Measurements from ENCODE around the gene TAS1R1.

DNA sequence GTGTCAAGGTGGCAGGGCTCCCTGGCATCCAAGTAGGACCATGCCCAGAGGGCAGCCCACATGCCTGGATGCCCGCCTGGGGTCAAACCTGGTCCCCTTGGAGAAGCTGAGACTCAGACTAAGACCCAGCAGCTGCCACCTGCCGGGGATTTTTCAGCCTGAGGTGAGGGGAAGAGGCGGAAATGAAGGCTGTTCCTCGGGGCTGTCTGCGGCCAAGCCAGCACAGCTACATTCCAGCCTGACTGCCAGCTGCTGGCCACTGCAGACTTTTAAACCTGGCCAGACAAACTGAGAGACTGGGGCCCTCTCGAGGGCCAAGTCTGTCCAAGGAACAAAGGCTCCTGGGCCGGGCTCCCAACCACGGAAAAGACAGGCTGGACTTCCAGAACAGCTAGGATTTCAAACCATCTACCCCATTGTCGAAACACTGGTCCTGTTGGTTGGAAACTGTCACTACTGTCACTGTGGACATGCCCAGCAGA lies 41.7 kb upstream of the TAS1R1 start:
- TF ChIP-seq, protein P1, sequence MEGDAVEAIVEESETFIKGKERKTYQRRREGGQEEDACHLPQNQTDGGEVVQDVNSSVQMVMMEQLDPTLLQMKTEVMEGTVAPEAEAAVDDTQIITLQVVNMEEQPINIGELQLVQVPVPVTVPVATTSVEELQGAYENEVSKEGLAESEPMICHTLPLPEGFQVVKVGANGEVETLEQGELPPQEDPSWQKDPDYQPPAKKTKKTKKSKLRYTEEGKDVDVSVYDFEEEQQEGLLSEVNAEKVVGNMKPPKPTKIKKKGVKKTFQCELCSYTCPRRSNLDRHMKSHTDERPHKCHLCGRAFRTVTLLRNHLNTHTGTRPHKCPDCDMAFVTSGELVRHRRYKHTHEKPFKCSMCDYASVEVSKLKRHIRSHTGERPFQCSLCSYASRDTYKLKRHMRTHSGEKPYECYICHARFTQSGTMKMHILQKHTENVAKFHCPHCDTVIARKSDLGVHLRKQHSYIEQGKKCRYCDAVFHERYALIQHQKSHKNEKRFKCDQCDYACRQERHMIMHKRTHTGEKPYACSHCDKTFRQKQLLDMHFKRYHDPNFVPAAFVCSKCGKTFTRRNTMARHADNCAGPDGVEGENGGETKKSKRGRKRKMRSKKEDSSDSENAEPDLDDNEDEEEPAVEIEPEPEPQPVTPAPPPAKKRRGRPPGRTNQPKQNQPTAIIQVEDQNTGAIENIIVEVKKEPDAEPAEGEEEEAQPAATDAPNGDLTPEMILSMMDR (IDR thresholded peaks at IDR 0.05): no peak
- TF ChIP-seq POLR2A (IDR thresholded peaks at IDR 0.05): no peak
